Smooth muscle cell (in vitro differentiated cells): ENCODE data around the gene GPBP1. TPM values are rescaled to one million over a fixed set of nuclear protein-coding genes. Genes with fewer than 3 reads are reported as not detected.

ENCODE experiments used
- DNase-seq: peaks from one replicate; lab custom pipeline; 2025; ENCODE audit not compliant: unreplicated experiment; lab: John Stamatoyannopoulos, UW
- H2AFZ ChIP-seq: fragments of 200-600 bp; sonication (generic); 2 replicates; pipeline ENCODE4 v1.6.0; 2016; ENCODE audit warnings: antibody characterized with exemption, low read depth, mild to moderate bottlenecking
- H3F3A ChIP-seq: fragments of 200-600 bp; sonication (generic); 2 replicates; pipeline ENCODE4 v1.6.0; 2017; ENCODE audit warnings: antibody characterized with exemption, low read depth
- H3K27ac ChIP-seq: fragments of 200-600 bp; sonication (generic); 2 replicates; pipeline ENCODE4 v1.5.1; 2016; ENCODE audit warnings: low read depth, mild to moderate bottlenecking
- H3K27me3 ChIP-seq: fragments of 200-600 bp; sonication (generic); 2 replicates; pipeline ENCODE4 v1.6.1; 2016; ENCODE audit warnings: low read depth, mild to moderate bottlenecking
- H3K36me3 ChIP-seq: fragments of 200-600 bp; sonication (generic); 2 replicates; pipeline ENCODE4 v1.5.1; 2016; ENCODE audit warnings: low read depth
- H3K4me1 ChIP-seq: fragments of 200-600 bp; sonication (generic); 2 replicates; pipeline ENCODE4 v1.5.1; 2016; ENCODE audit warnings: low read depth
- H3K4me2 ChIP-seq: fragments of 200-600 bp; sonication (generic); 2 replicates; pipeline ENCODE4 v1.6.0; 2016; ENCODE audit warnings: mild to moderate bottlenecking
- H3K4me3 ChIP-seq: fragments of 200-600 bp; sonication (generic); 2 replicates; pipeline ENCODE4 v1.5.1; 2016; ENCODE audit warnings: mild to moderate bottlenecking
- H3K79me2 ChIP-seq: fragments of 200-600 bp; sonication (generic); 2 replicates; pipeline ENCODE4 v1.6.0; 2016; ENCODE audit warnings: low read depth, mild to moderate bottlenecking
- H3K9ac ChIP-seq: fragments of 200-600 bp; sonication (generic); 2 replicates; pipeline ENCODE4 v1.6.0; 2016; ENCODE audit warnings: low read depth
- H3K9me3 ChIP-seq: fragments of 200-600 bp; sonication (generic); replicated peaks from 2 replicates; pipeline ENCODE4 v1.5.1; 2016; ENCODE audit warnings: low read depth
- H4K20me1 ChIP-seq: fragments of 200-600 bp; sonication (generic); 2 replicates; pipeline ENCODE4 v1.6.0; 2016; ENCODE audit warnings: low read depth
- CTCF ChIP-seq: fragments of 200-600 bp; sonication (generic); IDR thresholded peaks from 2 replicates; pipeline ENCODE4 v1.5.1; 2017; ENCODE audit warnings: borderline replicate concordance, mild to moderate bottlenecking, antibody characterized with exemption; ENCODE audit not compliant: insufficient read depth, poor library complexity, severe bottlenecking
- WGBS: methylation state at CpG from one replicate; pipeline ENCODE4 v1.1.7; 2016; ENCODE audit warnings: low lambda C conversion rate; 5-methylcytosine and 5-hydroxymethylcytosine counted together
- polyA plus RNA-seq: library from polyadenylated mRNA; unstranded; fragments of >200 nt; fragmentation: Nextera tagmentation; extraction: Ambion mirVana; gene quantifications from 2 replicates; pipeline ENCODE4 v1.2.1, GENCODE V29; 2016
- total RNA-seq: library from RNA; depleted of rRNA; stranded (reverse); fragments of >200 nt; gene quantifications from 2 replicates; pipeline ENCODE4 v1.2.3, GENCODE V29; 2014

The GPBP1 gene
- total and polyA plus RNA-seq, 2 experiments from 2014 or later, result 45.4 to 78.8 TPM

GRCh38 chr5:57215629-57216195, 41.9 kb downstream of the GPBP1 start:
- Histone ChIP-seq H3F3A (peaks cover 4% of the 10 kb centered on the region), H2AFZ (no peak overlapping the region), H3K4me1 (no peaks in the 10 kb centered on the region), H3K27ac (peak overlapping the region; percentile 42), H3K4me2 (no peak overlapping the region), H3K4me3 (no peak overlapping the region), H3K9ac (no peak overlapping the region), H3K36me3 (peaks cover 6% of the 10 kb centered on the region), H3K79me2 (peaks cover 96% of the 10 kb centered on the region), H3K9me3 (no peaks in the 10 kb centered on the region), H3K27me3 (no peaks in the 10 kb centered on the region), H4K20me1 (peaks cover 98% of the 10 kb centered on the region)
- WGBS, result 91% methylated on average over 4 of the region's 4 CpGs
- no peak for DNase-seq
- no peak for TF ChIP-seq CTCF

- Histone ChIP-seq H3F3A (peaks cover 4% of the 10 kb centered on the region), H3K9me3 (no peaks in the 10 kb centered on the region), H3K4me1 (no peaks in the 10 kb centered on the region), H3K4me3 (no peak overlapping the region), H3K9ac (no peak overlapping the region), H2AFZ (no peak overlapping the region), H3K79me2 (peaks cover 96% of the 10 kb centered on the region), H4K20me1 (peaks cover 98% of the 10 kb centered on the region), H3K27ac (no peak overlapping the region), H3K4me2 (no peak overlapping the region), H3K36me3 (peaks cover 6% of the 10 kb centered on the region), H3K27me3 (no peaks in the 10 kb centered on the region)
- 76% methylated on average over 4 of the region's 4 CpGs for WGBS
- TF ChIP-seq CTCF, result no peak
- DNase-seq, result no peak
Observed at GRCh38 chr5:57216714-57217113, 42.9 kb downstream of the GPBP1 start.

GRCh38 chr5:57219386-57219785, 45.5 kb downstream of the GPBP1 start:
- H3K4me1 ChIP-seq, result no peaks in the 10 kb centered on the region
- H3F3A ChIP-seq, result peaks cover 4% of the 10 kb centered on the region
- no peak overlapping the region for H3K4me3 ChIP-seq
- H3K27ac ChIP-seq, result peak overlapping the region; percentile 42
- peaks cover 6% of the 10 kb centered on the region for H3K36me3 ChIP-seq
- no peak for DNase-seq
- TF ChIP-seq CTCF, result no peak
- no peaks in the 10 kb centered on the region for H3K9me3 ChIP-seq
- H3K4me2 ChIP-seq, result no peak overlapping the region
- no peaks in the 10 kb centered on the region for H3K27me3 ChIP-seq
- WGBS, result 95% methylated on average over 4 of the region's 4 CpGs
- peaks cover 96% of the 10 kb centered on the region for H3K79me2 ChIP-seq
- no peak overlapping the region for H3K9ac ChIP-seq
- peaks cover 96% of the 10 kb centered on the region for H4K20me1 ChIP-seq
- H2AFZ ChIP-seq, result no peak overlapping the region

- Histone ChIP-seq H2AFZ (no peak overlapping the region), H3K27me3 (no peaks in the 10 kb centered on the region), H3K79me2 (peaks cover 95% of the 10 kb centered on the region), H3K4me3 (no peak overlapping the region), H3K36me3 (no peaks in the 10 kb centered on the region), H3K9ac (no peak overlapping the region), H3K4me2 (no peak overlapping the region), H3K9me3 (no peaks in the 10 kb centered on the region), H3F3A (peaks cover 4% of the 10 kb centered on the region), H3K27ac (no peak overlapping the region), H4K20me1 (peaks cover 96% of the 10 kb centered on the region), H3K4me1 (no peaks in the 10 kb centered on the region)
- 87% methylated on average over 2 of the region's 2 CpGs for WGBS
- DNase-seq, result no peak
- TF ChIP-seq CTCF, result peak; percentile 94
Observed at GRCh38 chr5:57221049-57221568, 47.2 kb downstream of the GPBP1 start.
